A549 (cell line): ENCODE results near the gene SMC1A.

Experiments used
- BHLHE40 ChIP-seq: IDR thresholded peaks from 2 replicates; pipeline ENCODE4 v1.6.1; 2012; ENCODE audit warnings: low read depth, low read length, inconsistent platforms
- EP300 ChIP-seq, 2 experiments: fragments of >200 bp; sonication (Bioruptor Twin); formaldehyde crosslinking; IDR thresholded peaks; 2 replicates in 1 of 2; 3 replicates in 1 of 2; pipeline ENCODE4 v1.6.1; 2016 to 2017
- HDAC2 ChIP-seq: fragments of 200-600 bp; sonication (generic); IDR thresholded peaks from 2 replicates; pipeline ENCODE4 v1.6.1; 2016
- POLR2A ChIP-seq: IDR thresholded peaks from 2 replicates; pipeline ENCODE4 v1.6.1; 2012; ENCODE audit warnings: mild to moderate bottlenecking, low read length
- RNF2 ChIP-seq: fragments of 200-600 bp; sonication (generic); IDR thresholded peaks from 2 replicates; pipeline ENCODE4 v1.6.1; 2016; ENCODE audit warnings: low read depth, mild to moderate bottlenecking, antibody characterized with exemption, moderate library complexity, borderline replicate concordance
- TF ChIP-seq, protein P1 (sequence below): fragments of >200 bp; sonication (Bioruptor Twin); formaldehyde crosslinking; IDR thresholded peaks from 3 replicates; pipeline ENCODE4 v1.5.1; 2016
- TF ChIP-seq, protein P2 (sequence below): IDR thresholded peaks from 2 replicates; pipeline ENCODE4 v1.6.1; 2012

DNA sequence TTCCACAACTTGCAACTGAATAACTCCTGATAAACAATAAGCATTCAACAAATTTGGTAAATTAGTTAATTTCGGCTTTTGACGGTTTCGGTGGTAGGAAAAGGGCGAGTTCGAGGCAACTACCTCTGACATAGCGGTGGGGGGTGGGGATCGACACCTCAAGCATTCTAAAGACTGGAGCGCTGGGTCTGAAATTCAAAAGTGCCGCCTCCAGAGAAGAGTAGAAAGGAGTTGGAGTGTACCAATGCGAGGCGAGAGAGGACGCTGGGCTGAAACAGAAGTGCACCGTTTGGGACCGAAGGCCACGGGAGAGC lies 725 bp downstream of the SMC1A start:
- TF ChIP-seq EP300 (IDR thresholded peaks at IDR 0.05) = no peak
- no peak for TF ChIP-seq POLR2A
- no peak for TF ChIP-seq BHLHE40
- TF ChIP-seq, protein P1, sequence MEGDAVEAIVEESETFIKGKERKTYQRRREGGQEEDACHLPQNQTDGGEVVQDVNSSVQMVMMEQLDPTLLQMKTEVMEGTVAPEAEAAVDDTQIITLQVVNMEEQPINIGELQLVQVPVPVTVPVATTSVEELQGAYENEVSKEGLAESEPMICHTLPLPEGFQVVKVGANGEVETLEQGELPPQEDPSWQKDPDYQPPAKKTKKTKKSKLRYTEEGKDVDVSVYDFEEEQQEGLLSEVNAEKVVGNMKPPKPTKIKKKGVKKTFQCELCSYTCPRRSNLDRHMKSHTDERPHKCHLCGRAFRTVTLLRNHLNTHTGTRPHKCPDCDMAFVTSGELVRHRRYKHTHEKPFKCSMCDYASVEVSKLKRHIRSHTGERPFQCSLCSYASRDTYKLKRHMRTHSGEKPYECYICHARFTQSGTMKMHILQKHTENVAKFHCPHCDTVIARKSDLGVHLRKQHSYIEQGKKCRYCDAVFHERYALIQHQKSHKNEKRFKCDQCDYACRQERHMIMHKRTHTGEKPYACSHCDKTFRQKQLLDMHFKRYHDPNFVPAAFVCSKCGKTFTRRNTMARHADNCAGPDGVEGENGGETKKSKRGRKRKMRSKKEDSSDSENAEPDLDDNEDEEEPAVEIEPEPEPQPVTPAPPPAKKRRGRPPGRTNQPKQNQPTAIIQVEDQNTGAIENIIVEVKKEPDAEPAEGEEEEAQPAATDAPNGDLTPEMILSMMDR = no peak
- no peak for TF ChIP-seq RNF2
- TF ChIP-seq HDAC2 = no peak
- TF ChIP-seq, protein P2, sequence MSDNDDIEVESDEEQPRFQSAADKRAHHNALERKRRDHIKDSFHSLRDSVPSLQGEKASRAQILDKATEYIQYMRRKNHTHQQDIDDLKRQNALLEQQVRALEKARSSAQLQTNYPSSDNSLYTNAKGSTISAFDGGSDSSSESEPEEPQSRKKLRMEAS = no peak
